Activated CD4-positive, alpha-beta T cell treated with anti-CD3 and anti-CD28 coated beads for 48 hours (primary cell): Measurements from ENCODE around the gene PAPSS2.
"Not testable (repeated sequence)": the region's sequence is repeated elsewhere in the genome, so short reads cannot be mapped to it uniquely, and the experiment has no call there.

Experiments used
- DNase-seq: peaks from one replicate; pipeline ENCODE4 v3.0.0-alpha.2; 2020

The PAPSS2 gene

GRCh38 chr10:87643920-87644319, 15.8 kb upstream of the PAPSS2 start:
- DNase-seq = no peak

- not testable (repeated sequence) for DNase-seq
Observed at GRCh38 chr10:87644500-87644899, 15.2 kb upstream of the PAPSS2 start.

GRCh38 chr10:87646192-87646909, 13.3 kb upstream of the PAPSS2 start:
- no peak for DNase-seq

- DNase-seq = peak; percentile 20
Observed at GRCh38 chr10:87646935-87647334, 12.7 kb upstream of the PAPSS2 start.

GRCh38 chr10:87650838-87651589, 8.7 kb upstream of the PAPSS2 start:
- no peak for DNase-seq

GRCh38 chr10:87651801-87652200, 7.9 kb upstream of the PAPSS2 start:
- no peak for DNase-seq

- no peak for DNase-seq
Observed at GRCh38 chr10:87652261-87652660, 7.4 kb upstream of the PAPSS2 start.

GRCh38 chr10:87654212-87654611, 5.5 kb upstream of the PAPSS2 start:
- no peak for DNase-seq

- DNase-seq = no peak
Observed at GRCh38 chr10:87656431-87657072, 3.1 kb upstream of the PAPSS2 start.

GRCh38 chr10:87657371-87657770, 2.3 kb upstream of the PAPSS2 start:
- no peak for DNase-seq

GRCh38 chr10:87658321-87658795, 1.3 kb upstream of the PAPSS2 start:
- DNase-seq = no peak

- DNase-seq = no peak
Observed at GRCh38 chr10:87658858-87659555, 671 bp upstream of the PAPSS2 start.

GRCh38 chr10:87660484-87661133, 931 bp downstream of the PAPSS2 start:
- DNase-seq = no peak

GRCh38 chr10:87661861-87662785, 2.4 kb downstream of the PAPSS2 start:
- no peak for DNase-seq

GRCh38 chr10:87664276-87664701, 4.6 kb downstream of the PAPSS2 start:
- no peak for DNase-seq

GRCh38 chr10:87667493-87667892, 7.8 kb downstream of the PAPSS2 start:
- DNase-seq = no peak

- DNase-seq = no peak
Observed at GRCh38 chr10:87668324-87669074, 8.8 kb downstream of the PAPSS2 start.

- no peak for DNase-seq
Observed at GRCh38 chr10:87669752-87670151, 10.1 kb downstream of the PAPSS2 start.

- DNase-seq = no peak
Observed at GRCh38 chr10:87670586-87670985, 10.9 kb downstream of the PAPSS2 start.

GRCh38 chr10:87671139-87671815, 11.6 kb downstream of the PAPSS2 start:
- no peak for DNase-seq
